B cell (primary cell): ENCODE results near the gene TNPO3.

Experiments used
- CTCF ChIP-seq: fragments of 200-600 bp; IDR thresholded peaks from one replicate; pipeline ENCODE4 v1.8.0; 2022; ENCODE audit warnings: antibody characterized with exemption, mild to moderate bottlenecking
- EZH2 ChIP-seq: IDR thresholded peaks from 2 replicates; pipeline ENCODE4 v1.6.1; 2012; ENCODE audit warnings: borderline replicate concordance, low read depth, mild to moderate bottlenecking, moderate library complexity, low read length; ENCODE audit not compliant: insufficient read depth, poor library complexity, severe bottlenecking

GRCh38 chr7:128904381-128905197 lies 150.3 kb downstream of the TNPO3 start:
- peak; percentile 85 for TF ChIP-seq CTCF
- no peak for TF ChIP-seq EZH2
